ENCODE data around the gene MRPL32.

GRCh38 chr7:42931834-42932651 is at the start of gene MRPL32, which contains the start of gene PSMA2:
- TF ChIP-seq, protein P1, sequence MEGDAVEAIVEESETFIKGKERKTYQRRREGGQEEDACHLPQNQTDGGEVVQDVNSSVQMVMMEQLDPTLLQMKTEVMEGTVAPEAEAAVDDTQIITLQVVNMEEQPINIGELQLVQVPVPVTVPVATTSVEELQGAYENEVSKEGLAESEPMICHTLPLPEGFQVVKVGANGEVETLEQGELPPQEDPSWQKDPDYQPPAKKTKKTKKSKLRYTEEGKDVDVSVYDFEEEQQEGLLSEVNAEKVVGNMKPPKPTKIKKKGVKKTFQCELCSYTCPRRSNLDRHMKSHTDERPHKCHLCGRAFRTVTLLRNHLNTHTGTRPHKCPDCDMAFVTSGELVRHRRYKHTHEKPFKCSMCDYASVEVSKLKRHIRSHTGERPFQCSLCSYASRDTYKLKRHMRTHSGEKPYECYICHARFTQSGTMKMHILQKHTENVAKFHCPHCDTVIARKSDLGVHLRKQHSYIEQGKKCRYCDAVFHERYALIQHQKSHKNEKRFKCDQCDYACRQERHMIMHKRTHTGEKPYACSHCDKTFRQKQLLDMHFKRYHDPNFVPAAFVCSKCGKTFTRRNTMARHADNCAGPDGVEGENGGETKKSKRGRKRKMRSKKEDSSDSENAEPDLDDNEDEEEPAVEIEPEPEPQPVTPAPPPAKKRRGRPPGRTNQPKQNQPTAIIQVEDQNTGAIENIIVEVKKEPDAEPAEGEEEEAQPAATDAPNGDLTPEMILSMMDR (IDR thresholded peaks at IDR 0.05), result no peak
- peak; percentile 30 to 68 for TF ChIP-seq POLR2A (IDR thresholded peaks at IDR 0.05)
